Fibroblast of skin of left biceps (primary cell): ENCODE results near the gene CEP97.

ENCODE experiments used
- DNase-seq, 2 experiments: peaks; one replicate each; pipeline ENCODE4 v3.0.0-alpha.2; 2013; ENCODE audit warnings: low read depth in 2 of 2

CEP97 gene

GRCh38 chr3:101778385-101779046 lies 54.1 kb downstream of the CEP97 start:
- no peak for DNase-seq

- DNase-seq: peak; percentile 32 to 37
These were observed 54.8 kb downstream of the CEP97 start, which contains the start of gene NXPE3 for GRCh38 chr3:101779047-101779821. Gene NXPE3 (plus strand): TSS chr3:101779211. CDS start chr3:101785597, 6,386 bp downstream.

DNA sequence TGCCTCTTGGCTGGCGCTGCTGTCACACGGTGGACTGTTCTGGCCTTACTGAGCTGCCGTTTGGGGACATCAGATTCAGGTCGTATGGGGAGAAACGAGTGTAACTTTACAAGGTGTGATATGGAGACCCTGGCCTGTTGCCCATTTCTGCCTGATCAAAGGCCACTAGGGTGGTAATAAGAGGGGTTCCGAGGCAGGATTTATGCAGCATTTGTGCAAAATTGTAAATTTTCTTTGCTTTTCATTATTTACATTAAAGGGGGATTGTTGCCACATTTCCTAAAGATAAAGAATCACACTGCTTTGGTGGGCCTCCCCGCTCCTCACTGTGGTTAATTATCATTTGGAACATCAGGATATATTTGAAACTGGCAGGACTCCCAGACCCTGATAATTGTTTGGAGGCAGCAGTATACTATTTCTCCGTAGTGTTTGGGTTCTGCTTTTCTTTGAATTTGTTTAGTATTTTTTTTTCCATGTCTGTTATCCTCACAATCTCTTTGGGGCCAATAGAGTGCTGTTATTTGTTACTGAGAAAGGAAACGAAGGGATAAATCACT lies 55.5 kb downstream of the CEP97 start:
- no peak for DNase-seq

DNA sequence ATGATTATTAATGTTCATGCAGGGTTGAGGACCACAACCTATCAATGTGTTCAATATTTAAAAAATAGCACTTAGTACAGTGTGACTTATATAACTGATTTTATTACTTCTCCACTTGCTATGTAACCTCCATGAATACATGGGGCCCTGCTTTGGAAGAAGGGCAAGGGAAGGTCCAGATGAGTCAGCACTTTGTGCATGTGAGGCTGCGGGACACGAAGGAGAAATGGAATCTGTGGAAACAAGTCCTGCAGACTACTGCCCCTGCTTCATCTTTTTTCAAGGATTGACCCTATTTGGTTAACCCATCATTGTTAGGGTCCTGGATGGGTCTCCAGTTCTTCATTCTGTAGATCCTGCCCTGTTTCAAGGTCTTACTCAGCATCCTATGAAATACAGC lies 56.2 kb downstream of the CEP97 start:
- peak; percentile 29 to 31 for DNase-seq

DNA sequence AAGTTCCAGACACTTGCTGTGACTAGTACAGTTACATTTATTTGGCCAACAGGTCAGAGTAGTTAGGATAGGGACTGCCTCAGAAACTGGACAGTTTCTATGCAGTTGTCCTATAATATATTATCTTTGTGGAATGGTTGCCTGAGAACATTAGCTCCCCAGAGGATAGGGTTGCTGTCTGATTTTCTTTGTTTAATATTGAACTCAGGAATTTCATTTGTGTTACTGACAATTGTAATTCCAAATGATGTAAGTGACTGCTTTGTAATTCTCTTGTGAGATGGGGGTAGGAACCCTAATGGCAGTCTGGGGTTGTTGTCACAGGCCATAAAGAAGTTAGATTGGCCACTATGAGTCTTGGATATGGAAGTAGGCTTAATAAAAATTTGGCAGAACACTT lies 56.8 kb downstream of the CEP97 start:
- DNase-seq: no peak

GRCh38 chr3:101784855-101785613 lies 60.6 kb downstream of the CEP97 start:
- no peak for DNase-seq

- DNase-seq: no peak
These were observed 67.4 kb downstream of the CEP97 start for GRCh38 chr3:101791778-101792177.

DNA sequence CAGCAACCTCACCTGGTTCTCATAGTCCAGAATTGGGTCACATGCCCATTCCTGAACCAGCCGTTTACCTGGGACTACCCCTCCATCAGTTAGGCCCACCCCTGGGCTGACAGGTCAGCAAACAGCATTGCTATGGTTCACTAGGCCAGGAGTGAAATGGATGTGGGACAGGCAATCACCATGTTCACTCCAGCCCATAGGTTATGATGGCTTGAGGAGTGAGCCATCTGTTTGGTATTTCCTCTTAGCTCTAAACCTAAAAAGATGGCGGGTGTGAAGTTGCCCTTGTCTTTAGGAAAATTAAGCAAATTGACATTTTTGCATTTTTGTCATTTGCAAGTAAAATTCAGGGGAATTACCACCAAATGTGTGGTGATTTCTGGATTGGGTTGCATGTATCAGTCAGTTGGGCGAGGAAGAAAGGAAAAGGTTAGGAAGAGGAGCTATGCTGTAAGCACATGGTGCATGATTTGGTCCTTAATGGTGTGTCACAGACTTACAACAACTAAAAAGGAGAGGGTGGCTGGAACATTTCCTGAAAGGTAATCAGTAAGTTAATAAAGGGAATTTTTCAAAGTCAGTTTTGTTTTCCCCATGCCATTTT lies 71.8 kb downstream of the CEP97 start:
- no peak for DNase-seq

DNA sequence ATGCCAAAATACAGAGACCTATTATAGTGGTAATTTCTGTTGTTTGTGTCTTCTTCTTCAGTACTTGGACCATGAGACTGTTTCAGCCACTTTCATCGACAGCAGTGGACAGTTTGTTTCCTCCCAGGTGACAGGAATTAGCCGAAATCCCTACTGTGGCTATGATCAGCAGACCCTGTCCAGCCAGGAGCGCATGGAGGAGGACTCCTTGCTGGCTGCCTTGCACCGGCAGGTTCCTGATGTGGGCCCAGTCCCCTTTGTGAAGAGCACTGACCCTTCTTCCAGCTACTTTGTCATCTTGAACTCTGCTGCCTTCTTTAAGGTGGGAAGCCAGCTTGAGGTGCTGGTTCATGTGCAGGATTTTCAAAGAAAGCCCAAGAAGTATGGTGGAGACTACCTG lies 76.8 kb downstream of the CEP97 start:
- DNase-seq: no peak

- DNase-seq: no peak
These were observed 77.8 kb downstream of the CEP97 start for GRCh38 chr3:101802179-101802578.

- DNase-seq: no peak
These were observed 78.9 kb downstream of the CEP97 start for GRCh38 chr3:101803173-101803782.

GRCh38 chr3:101803939-101804338 lies 79.5 kb downstream of the CEP97 start:
- DNase-seq: no peak

DNA sequence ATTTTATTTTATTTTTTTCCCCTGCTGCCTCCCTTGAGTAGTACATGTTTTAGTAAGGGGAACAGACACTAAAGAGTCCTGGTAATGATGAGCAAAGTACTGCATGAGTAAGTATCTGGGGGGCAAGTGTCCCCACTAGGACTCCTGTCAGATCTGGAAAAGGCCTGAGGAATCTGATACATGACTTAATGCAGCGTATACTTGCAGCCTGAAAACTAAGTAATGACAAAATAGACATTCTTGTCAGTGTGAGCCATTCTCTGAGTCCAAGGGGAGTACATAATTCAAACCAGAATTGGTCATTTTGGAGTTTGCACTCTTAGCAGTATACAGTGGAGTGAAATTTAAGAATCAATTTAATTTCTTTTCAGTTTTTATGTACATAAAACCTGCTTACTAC lies 82.1 kb downstream of the CEP97 start:
- no peak for DNase-seq

DNA sequence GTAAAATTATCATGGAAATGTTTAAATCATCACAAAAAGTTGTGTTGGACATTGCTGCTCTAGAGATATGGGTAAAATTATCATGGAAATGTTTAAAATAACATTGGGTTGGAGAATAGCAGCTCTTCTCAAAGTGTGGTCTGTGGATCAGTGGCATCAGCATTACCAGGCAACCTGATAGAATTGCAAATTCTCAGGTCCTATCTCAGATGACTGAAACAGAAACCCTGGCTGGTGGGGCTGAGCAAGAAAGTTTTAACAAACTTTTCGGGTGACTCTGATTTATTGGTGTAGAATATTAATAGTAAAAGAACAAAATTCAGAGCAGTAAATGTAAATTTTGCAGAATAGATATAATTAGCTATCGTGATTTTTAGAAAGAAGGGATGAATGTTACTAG lies 83.5 kb downstream of the CEP97 start:
- DNase-seq: no peak

- DNase-seq: no peak
These were observed 85.0 kb downstream of the CEP97 start for GRCh38 chr3:101809178-101810021.

GRCh38 chr3:101810022-101810418 lies 85.6 kb downstream of the CEP97 start:
- no peak for DNase-seq

- DNase-seq: no peak
These were observed 87.5 kb downstream of the CEP97 start for GRCh38 chr3:101811875-101812274.

GRCh38 chr3:101812895-101813294 lies 88.5 kb downstream of the CEP97 start:
- DNase-seq: no peak

DNA sequence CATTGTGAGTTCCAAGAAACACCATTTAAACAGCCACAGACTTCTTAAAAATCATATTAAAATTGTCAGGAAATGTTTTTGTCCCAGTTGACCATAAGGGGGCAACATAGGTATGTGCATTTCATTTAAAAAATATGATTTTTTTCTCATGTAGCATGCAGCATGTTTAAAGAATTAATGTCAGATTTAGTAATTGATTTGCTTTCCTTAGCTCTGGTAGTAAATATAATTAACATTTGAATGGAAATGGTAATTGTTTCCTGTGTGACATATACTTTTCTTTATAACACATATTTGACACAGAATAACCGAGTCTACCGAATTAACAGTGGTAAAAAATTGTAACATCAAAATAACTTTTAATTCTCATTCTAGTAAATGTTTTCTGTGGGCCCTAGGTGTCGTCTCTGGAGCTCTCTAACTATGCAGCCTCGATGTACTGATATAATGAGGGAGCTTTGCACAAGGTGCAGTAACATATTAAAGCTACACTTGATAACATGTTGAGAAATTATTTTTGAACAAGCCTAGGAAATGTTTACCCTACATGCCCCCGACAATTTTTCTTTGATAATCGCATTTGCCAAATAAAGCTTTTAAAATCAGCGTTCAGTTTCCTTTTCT lies 89.5 kb downstream of the CEP97 start:
- DNase-seq: no peak

- no peak for DNase-seq
These were observed 90.4 kb downstream of the CEP97 start for GRCh38 chr3:101814835-101815234.
